Activated T-helper 1 cell treated with Interleukin-2 at 50 U/mL for 16 hours (primary cell): ENCODE results near the gene RNF168.
"Not testable (repeated sequence)": the region's sequence is repeated elsewhere in the genome, so short reads cannot be mapped to it uniquely, and the experiment has no call there.

ENCODE experiments used
- DNase-seq: peaks from one replicate; pipeline ENCODE4 v3.0.0-alpha.2; 2020; ENCODE audit warnings: low read depth

The RNF168 gene

DNA sequence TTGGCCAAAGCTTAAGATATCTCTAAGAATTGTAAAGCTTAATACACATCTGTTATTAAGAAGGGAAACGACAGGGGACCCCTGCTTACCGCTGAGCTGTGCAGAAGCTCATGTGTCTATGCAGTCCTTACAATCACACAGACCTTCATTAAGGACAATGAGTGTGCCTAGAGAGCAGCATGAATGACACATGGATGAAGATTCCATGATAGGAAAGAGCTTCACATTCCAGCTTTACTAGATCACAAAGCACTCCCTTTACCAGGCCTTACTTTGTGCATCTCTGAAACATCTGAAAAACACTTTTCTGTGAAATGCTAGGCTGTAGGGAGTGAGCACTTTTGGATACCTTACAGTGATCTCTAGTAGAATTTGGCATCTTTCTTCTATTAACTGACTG, 32.0 kb downstream of the RNF168 start:
- DNase-seq = no peak

DNA sequence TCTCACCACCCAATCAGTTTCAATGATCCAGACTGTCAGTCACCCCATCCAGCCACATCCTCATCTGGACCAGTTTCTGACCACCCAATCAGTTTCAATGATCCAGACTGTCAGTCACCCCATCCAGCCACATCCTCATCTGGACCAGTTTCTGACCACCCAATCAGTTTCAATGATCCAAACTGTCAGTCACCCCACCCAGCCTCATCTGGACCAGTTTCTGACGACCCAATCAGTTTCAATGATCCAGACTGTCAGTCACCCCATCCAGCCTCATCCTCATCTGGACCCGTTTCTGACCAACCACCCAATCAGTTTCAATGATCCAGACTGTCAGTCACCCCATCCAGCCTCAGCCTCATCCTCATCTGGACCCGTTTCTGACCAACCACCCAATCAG, 33.4 kb downstream of the RNF168 start:
- not testable (repeated sequence) for DNase-seq

DNA sequence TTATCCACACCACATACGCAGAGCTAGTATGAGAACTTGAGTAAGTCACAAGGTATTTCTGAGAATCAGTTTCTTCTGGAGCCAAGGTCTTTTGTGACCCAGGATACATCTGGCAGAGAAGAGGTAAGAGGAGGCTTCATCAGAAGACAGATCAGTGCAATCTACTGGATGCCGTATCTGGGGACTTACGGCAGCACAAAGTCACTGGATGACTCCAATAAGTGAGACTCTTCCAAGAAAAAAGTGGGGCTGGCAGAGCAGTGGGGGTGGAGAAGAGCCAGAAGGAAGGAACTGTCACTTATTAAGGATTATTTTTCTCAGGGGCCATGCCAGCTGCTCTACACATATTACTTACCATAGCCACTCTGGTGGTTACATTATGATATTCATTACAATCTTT, 39.8 kb downstream of the RNF168 start:
- DNase-seq = no peak

DNA sequence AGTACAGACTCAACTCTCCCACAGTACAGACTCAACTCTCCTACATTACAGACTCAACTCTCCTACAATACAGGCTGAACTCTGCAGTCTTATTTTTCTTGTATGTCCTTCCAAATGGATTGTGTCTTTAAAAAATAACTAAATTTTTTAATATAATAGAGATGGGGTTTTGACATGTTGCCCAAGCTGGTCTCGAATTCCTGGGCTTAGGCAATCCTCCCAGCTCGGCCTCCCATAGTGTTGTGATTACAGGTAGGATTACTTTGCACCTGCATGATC, 40.2 kb downstream of the RNF168 start:
- DNase-seq = no peak

DNA sequence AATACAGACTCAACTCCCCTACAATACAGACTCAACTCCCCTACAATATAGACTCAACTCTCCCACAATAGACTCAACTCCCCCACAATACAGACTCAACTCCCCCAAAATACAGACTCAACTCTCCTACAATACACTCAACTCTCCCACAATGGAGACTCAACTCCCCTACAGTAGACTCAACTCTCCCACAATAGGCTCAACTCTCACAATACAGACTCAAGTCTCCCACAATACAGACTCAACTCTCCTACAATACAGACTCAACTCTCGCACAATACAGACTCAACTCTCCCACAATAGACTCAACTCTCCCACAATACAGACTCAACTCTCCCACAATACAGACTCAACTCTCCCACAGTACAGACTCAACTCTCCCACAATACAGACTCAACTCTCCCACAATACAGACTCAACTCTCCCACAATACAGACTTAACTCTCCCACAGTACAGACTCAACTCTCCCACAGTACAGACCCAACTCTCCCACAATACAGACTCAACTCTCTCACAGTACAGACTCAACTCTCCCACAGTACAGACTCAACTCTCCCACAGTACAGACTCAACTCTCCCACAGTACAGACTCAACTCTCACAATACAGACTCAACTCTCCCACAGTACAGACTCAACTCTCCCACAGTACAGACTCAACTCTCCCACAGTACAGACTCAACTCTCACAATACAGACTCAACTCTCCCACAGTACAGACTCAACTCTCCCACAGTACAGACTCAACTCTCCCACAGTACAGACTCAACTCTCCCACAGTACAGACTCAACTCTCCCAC, 40.7 kb downstream of the RNF168 start:
- not testable (repeated sequence) for DNase-seq

DNA sequence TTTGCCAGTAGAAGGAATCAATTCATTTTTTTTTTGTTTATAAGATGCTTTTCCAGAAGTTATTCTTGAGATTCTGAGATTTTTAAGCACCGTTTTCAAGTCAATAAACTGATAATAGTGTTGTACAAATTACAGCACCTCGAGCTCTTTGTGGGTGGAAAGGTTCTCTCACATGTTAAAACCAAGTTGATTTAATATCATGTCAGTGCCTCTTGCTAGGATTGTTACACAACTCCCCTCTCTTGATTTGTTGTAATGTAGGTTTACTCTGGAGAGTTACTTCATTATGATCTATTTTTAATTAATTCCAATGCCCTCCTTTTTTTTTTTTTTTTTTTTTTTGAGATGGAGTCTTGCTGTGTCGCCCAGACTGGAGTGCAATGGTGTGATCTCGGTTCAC, 45.5 kb downstream of the RNF168 start:
- DNase-seq = no peak

DNA sequence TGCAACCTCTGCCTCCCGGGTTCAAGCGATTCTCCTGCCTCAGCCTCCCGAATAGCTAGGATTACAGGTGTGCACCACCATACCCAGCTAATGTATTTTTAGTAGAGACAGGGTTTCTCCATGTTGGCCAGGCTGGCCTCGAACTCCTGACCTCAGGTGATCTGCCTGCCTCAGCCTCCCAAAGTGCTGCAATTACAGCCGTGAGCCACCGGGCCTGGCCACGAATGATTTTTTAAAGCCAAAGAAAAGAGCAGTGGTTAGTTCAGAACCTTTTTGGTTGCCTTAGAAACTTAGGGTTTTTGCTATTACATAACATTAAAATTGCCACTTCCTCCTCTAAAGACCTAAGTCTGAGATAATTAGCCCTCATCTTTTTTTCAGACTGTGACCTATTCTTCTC, 46.1 kb downstream of the RNF168 start:
- not testable (repeated sequence) for DNase-seq

DNA sequence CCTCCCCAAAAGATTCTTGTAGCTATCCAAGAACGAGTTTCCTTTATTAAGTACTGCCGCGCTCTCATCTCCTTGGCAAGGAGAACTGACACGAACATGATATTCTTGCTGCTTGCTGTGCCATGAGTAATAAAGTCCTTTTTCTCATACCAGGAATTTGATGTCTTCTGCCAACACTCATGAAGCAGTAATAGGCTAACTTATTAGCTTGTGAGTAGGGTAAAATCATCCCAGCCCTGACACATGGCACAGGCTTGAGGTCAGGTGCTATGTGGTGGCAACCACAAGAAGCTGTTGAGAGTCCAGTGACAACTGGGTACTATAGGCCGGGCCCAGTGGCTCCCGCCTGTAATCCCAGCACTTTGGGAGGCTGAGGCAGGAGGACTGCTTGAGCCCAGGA, 48.6 kb downstream of the RNF168 start:
- DNase-seq = no peak

DNA sequence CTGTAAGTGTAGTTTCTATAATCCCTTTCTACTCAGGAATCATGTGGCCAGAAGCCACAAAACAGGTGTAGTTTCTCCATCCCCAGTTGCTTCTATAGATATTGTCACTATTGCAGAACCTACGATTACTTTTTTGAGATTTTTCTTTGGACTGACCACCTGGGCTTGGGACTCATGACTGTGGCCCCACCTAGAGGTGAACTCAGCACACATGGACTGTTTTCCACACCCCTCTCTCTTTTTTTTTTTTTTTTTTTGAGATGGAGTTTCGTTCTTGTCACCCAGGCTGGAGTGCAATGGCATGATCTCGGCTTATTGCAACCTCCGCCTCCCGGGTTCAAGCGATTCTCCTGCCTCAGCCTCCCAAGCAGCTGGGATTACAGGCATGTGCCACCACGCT, 58.2 kb downstream of the RNF168 start:
- DNase-seq = not testable (repeated sequence)

DNA sequence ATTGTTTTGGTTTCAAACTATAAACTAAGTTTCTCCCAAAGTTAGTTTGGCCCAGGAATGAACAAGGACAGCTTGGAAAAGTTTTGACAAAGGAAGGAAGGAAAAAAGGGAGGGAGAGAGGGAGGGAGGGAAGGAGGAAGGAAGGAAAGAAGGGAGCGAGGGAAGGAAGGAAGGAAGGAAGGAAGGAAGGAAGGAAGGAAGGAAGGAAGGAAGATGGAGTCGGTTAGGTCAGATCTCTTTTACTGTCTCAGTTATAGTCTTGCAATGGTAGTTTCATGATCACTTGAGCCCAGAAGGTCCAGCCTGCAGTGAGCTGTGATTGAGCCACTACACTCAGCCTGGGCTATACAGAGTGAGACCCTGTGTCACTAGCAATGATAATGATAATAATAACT, 59.1 kb downstream of the RNF168 start:
- no peak for DNase-seq

DNA sequence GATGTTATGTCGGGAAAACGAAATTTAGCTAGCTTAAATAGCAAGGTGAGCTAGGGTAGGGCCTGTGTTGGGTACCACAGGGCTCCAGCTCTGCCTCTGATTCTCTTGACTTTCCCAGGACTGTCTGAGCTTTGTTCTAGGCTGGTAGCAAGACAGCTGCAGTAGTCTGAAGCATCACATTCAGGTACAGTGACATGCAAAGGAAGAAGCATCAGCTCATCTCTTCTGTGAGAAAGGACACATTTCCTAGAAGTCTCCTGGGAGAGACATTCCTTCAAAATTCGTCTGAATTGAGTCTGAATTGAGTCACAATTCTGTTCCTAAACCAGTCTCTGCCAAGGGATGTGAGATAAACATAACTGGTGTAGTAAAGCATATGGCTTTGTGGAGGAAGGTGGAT, 62.9 kb downstream of the RNF168 start:
- no peak for DNase-seq

DNA sequence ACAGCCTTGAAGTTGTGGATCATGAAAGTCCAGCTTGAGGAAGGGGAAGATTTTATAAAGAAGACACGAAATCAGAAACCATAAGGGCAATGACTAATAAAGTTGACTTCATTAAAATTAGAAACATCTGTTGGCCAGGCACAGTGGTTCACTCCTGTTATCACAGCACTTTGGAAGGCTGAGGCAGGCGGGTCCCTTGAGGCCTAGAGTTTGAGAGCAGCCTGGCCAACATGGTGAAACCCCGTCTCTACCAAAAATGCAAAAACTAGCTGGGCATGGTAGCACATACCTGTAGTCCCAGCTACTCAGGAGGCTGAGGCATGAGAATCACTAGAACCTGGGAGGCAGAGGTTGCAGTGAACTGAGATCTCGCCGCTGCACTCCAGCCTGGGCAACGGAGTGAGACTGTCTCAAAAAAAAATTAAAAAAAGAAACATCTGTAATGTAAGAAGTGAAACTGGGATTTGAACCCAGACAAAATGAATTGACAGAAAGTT, 63.5 kb downstream of the RNF168 start:
- no peak for DNase-seq

DNA sequence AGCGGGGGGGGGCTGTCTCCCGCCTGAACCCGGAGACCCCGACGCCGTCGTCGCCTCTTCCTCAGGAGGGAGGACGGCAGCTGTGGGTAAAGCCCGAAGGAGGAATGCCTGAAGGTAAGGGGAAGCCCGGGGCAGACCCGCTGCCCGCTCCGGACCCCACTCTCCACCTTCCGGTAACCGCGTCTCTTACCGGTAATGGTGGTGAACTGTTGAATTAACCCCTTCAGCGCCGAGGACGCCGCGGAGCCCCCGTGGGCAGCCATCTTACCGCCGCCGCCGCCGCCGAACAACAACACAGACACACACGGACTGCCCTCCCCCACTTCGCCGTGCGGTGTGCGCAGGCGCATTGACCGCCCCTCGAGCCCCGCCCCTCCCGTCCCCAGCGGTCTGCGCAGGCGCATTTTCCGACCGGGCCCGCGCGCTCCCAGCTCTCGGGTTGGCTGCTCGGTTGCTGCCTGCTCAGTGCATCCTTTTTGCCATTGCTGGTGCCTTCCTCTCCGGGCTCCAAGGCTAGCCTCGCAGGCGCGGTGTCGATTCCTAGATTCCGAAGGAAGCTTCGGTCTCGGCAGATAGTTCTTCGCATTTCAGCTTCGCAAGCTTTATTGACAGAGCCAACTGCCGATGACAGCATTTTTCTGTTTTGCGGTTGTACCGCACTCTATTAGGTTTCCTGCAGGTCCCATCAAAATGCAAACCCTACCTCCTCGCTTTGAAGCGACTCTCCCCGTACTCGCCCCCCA, 71.3 kb downstream of the RNF168 start, which contains the start of gene UBXN7:
Gene UBXN7, minus strand, starts transcription at position 291 of the 743 bp plus-strand sequence. Its CDS starts 28 bp downstream, at position 263.
- DNase-seq = peak; percentile 96

DNA sequence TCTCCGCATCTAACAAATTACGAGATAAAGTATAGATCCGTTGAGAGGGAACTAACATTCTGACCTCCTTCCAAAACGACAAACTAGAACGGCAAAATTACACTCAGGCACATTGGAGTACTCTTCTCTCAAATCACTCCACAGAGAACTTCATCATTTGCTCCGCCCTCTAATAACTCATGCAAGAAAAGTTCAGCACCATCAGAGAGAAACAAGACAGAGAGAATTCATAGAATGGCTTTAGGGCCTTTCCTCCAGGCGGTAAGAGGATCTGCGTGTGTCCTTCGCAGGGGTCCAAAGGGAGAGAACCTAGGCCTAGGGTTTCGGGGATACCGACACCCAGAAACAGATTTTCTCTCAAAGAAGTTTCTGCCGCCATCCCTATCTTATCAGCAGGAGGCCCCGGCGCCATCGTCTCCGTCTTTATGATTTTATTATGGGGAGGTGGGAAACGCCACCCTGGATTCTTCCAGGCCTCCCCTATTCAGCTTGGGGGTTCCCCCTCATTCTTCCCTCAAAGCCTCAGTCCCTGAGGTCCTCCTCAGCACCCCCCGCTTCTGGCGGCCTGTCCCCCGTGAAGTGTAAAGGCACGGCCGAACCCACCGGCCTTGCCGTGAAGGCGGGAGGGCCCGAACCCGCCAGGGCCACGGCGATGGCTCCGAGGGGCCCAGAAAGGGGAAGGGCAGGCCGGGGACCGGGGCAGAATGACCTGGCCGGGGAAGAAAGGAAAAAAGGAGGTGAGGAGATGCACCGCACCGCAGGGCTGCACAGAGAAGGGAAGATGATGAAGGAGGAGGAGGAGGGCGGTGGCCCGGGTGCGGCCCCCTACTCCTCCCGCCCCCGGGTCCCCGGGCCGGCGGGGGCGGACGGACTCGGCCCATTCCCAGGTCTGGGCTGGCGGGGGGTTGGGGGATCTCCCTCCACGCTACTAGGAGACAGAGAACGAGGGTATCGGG, 72.1 kb downstream of the RNF168 start:
- peak; percentile 1 for DNase-seq

DNA sequence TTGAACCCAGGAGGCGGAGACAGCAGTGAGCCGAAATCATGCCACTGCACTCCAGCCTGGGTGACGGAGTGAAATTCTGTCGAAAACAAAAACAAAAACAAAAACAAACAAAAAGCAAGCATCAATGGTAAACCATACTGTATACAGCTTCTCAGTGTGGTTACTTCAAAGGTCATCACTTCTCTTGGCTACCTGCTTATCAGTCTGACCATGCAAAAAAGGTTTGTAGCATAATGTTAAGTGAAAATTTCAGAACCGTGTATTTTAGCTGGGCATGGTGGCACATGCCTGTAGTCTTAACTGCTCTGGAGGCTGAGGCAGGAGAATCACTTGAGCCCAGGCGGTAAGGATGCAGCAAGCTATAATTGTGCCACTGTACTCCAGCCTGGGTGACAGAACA, 75.5 kb downstream of the RNF168 start:
- no peak for DNase-seq

DNA sequence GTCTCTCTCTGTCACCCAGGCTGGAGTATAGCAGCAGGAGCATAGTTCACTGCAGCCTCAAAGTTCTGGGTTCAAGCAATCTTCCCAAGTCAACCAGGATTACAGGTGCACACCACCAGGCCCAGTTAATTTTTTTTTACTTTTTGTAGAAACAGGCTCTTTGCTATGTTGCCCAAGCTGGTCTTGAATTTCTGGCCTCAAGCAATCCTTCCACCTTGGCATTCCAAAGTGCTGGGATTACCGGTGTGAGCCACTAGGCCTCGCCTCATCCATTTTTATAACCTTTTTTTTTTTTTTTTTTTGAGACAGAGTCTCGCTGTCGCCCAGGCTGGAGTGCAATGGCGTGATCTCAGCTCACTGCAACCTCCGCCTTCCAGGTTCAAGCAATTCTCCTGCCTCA, 79.1 kb downstream of the RNF168 start:
- not testable (repeated sequence) for DNase-seq

DNA sequence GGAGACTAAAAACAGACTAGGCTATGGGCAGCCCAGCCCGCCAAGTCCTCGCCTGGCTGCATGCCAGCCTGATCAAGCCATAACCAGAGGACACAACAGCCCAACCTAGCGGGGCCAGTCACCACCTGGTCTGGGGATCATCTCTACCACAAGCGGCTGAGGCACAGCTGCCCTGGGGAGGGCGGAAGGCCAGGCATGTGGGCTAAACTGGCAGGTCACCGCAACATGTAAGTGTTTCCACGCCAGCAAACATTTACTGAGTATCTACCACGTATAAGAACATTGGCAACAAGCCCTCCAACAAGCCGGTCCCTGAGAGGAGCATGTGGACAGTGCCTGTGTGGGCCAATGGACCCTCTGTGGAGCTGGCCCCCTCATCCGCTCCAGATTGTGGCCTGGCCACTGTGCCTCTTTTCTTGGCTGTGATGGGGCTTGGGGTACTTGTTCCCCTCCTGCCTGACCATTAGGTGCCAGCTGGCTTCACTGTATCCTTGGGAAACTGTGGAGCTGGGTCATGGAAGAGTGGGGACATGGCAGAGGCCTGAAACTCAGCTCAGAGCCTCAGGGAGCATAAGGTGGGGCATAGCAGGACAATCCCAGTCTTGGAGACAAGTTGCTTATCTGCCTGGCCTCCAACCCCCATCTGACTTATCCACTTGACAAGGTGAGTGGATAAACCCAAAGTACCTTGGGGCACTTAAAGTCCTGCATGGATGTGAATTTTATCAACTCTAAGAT, 80.4 kb downstream of the RNF168 start:
- no peak for DNase-seq

DNA sequence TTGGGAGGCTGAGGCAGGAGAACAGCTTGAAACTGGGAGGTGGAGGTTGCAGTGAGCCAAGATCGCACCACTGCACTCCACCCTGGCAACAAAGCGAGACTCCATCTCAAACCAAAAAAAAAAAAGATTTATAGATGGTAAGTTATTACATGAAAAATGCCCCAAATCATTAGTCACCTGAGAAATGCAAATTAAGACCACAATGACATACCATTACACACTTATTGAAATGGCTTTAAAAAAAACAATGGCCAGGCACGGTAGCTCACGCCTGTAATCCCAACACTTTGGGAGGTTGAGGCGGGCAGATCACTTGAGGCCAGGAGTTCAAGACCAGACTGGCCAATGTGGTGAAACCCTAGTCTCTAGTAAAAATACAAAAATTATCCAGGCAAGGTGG, 81.9 kb downstream of the RNF168 start:
- DNase-seq = not testable (repeated sequence)

DNA sequence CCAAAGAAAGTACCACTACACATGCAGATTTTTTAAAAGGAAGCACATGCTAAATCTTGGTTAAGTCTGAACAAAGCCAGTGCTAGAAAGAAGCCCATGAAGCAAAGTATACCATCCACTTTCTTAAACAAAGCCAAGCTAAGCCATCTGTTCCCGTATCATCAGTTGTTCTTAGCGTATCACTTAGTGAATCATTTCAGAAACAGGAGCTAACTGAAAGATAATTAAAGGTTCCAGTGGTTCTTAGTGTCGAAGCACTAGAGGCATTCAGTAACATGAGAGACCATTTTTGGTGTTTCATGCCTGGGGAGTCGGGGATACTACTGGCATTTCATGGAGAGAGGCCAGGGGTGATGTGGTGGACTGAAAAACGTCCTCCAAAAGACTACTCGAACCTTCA, 84.2 kb downstream of the RNF168 start:
- DNase-seq = no peak
